HepG2 (cell line): ENCODE measurements around the gene TUBGCP6. TPM values are rescaled to one million over a fixed set of nuclear protein-coding genes. Genes with fewer than 3 reads are reported as not detected.
A peak's percentile ranks its signal among the peaks of the same experiment; 100 is the strongest.

Experiments used
- CBX5 ChIP-seq: sonication (generic); formaldehyde crosslinking; IDR thresholded peaks from 2 replicates; pipeline ENCODE4 v1.4.0; 2020; ENCODE audit warnings: missing genetic modification reagents, borderline replicate concordance
- EED ChIP-seq: sonication (generic); formaldehyde crosslinking; IDR thresholded peaks from 2 replicates; pipeline ENCODE4 v1.5.0; 2020; ENCODE audit warnings: mild to moderate bottlenecking, missing genetic modification reagents
- HNF1B ChIP-seq: sonication (generic); formaldehyde crosslinking; IDR thresholded peaks from 2 replicates; pipeline ENCODE4 v1.5.1; 2020; ENCODE audit warnings: mild to moderate bottlenecking, moderate library complexity, missing genetic modification reagents
- KLF15 ChIP-seq: sonication (generic); formaldehyde crosslinking; IDR thresholded peaks from 2 replicates; pipeline ENCODE4 v1.8.1; 2023; ENCODE audit warnings: borderline replicate concordance, mild to moderate bottlenecking, inconsistent platforms, missing genetic modification reagents, mixed read lengths
- MAFF ChIP-seq: IDR thresholded peaks from 2 replicates; pipeline ENCODE4 v1.6.1; 2011; ENCODE audit warnings: low read depth, low read length, improper control_type of control experiment
- TEAD2 ChIP-seq: sonication (generic); formaldehyde crosslinking; IDR thresholded peaks from 2 replicates; pipeline ENCODE4 v1.9.0; 2021; ENCODE audit warnings: missing genetic modification reagents
- ZBED4 ChIP-seq: sonication (generic); formaldehyde crosslinking; IDR thresholded peaks from 2 replicates; pipeline ENCODE4 v1.4.0; 2020; ENCODE audit warnings: missing genetic modification reagents, borderline replicate concordance
- ZBTB10 ChIP-seq: sonication (generic); formaldehyde crosslinking; IDR thresholded peaks from 2 replicates; pipeline ENCODE4 v1.4.0; 2020; ENCODE audit warnings: missing genetic modification reagents, borderline replicate concordance
- ZNF121 ChIP-seq: sonication (generic); formaldehyde crosslinking; IDR thresholded peaks from 2 replicates; pipeline ENCODE4 v1.5.0; 2020; ENCODE audit warnings: mild to moderate bottlenecking, missing genetic modification reagents
- ZNF142 ChIP-seq: sonication (generic); formaldehyde crosslinking; IDR thresholded peaks from 2 replicates; pipeline ENCODE4 v1.4.0; 2020; ENCODE audit warnings: missing genetic modification reagents
- ZNF230 ChIP-seq: sonication (generic); formaldehyde crosslinking; IDR thresholded peaks from 2 replicates; pipeline ENCODE4 v1.4.0; 2020; ENCODE audit warnings: mild to moderate bottlenecking, missing genetic modification reagents
- ZNF263 ChIP-seq: sonication (generic); formaldehyde crosslinking; IDR thresholded peaks from 2 replicates; pipeline ENCODE4 v1.4.0; 2020; ENCODE audit warnings: missing genetic modification reagents
- ZNF30 ChIP-seq: sonication (generic); formaldehyde crosslinking; IDR thresholded peaks from 2 replicates; pipeline ENCODE4 v1.5.0; 2020; ENCODE audit warnings: mild to moderate bottlenecking, missing genetic modification reagents
- ZNF841 ChIP-seq: sonication (generic); formaldehyde crosslinking; IDR thresholded peaks from 2 replicates; pipeline ENCODE4 v1.8.1; 2023; ENCODE audit warnings: missing genetic modification reagents, borderline replicate concordance
- polyA plus RNA-seq, 8 experiments: library from polyadenylated mRNA; depleted of rRNA in 3 of 8; stranded (reverse) in 7 of 8; unstranded in 1 of 8; fragments of >200 nt; fragmentation: Illumina TruSeq in 4 of 8; extraction: Trizol in 4 of 8; gene quantifications; 2 replicates each; pipeline versions ENCODE4 v1.2.1 to v1.2.3, GENCODE V29; 2011 to 2016; ENCODE audit warnings: low read depth in 4 of 8, missing spikeins in 1 of 8, mixed read lengths in 1 of 8; ENCODE audit not compliant: insufficient read depth in 1 of 8
- total RNA-seq, 5 experiments: library from RNA; depleted of rRNA; stranded (reverse); fragments of >200 nt; fragmentation: Illumina TruSeq; extraction: Trizol; gene quantifications; 2 replicates each; pipeline ENCODE4 v1.2.3, GENCODE V29; 2016; ENCODE audit warnings: low read depth in 1 of 5

The TUBGCP6 gene
- total and polyA plus RNA-seq, 2 of the 13 experiments (the other 11 are each of a cell fraction or from before 2014, with no cell fraction given), result 14.6 to 15.7 TPM

- TF ChIP-seq ZNF142 (CRISPR knock-in tag) (peak; percentile 45; the same call in 1 of the 2 replicates), TEAD2 (peak; percentile 50; the same call in 1 of the 2 replicates), ZNF30 (CRISPR knock-in tag) (peak; percentile 65; the same call in 1 of the 2 replicates), ZBED4 (peak; percentile 79), KLF15 (peak; percentile 19; the same call in 1 of the 2 replicates), ZNF230 (CRISPR knock-in tag) (peak; percentile 86; the same call in 1 of the 2 replicates), HNF1B (CRISPR knock-in tag) (peak; percentile 44; the same call in 1 of the 2 replicates), ZNF841 (CRISPR knock-in tag) (no peak), MAFF (no peak), ZNF121 (CRISPR knock-in tag) (no peak), EED (CRISPR knock-in tag) (peak; percentile 40; the same call in 1 of the 2 replicates), ZNF263 (peak; percentile 44; the same call in 1 of the 2 replicates), CBX5 (no peak), ZBTB10 (CRISPR knock-in tag) (peak; percentile 71; the same call in 1 of the 2 replicates)
Observed at GRCh38 chr22:50270666-50271394, 26.0 kb upstream of the TUBGCP6 start (continued).
